GM12801 (cell line): ENCODE measurements around the gene ZNF12.

ENCODE experiments used
- TF ChIP-seq, protein P1 (sequence below): IDR thresholded peaks from one replicate; pipeline ENCODE4 v1.5.1; 2011; ENCODE audit warnings: control low read depth; ENCODE audit not compliant: insufficient read length; ENCODE audit errors: extremely low read depth

ZNF12 gene

GRCh38 chr7:6680146-6680545, 26.6 kb downstream of the ZNF12 start:
- TF ChIP-seq, protein P1, sequence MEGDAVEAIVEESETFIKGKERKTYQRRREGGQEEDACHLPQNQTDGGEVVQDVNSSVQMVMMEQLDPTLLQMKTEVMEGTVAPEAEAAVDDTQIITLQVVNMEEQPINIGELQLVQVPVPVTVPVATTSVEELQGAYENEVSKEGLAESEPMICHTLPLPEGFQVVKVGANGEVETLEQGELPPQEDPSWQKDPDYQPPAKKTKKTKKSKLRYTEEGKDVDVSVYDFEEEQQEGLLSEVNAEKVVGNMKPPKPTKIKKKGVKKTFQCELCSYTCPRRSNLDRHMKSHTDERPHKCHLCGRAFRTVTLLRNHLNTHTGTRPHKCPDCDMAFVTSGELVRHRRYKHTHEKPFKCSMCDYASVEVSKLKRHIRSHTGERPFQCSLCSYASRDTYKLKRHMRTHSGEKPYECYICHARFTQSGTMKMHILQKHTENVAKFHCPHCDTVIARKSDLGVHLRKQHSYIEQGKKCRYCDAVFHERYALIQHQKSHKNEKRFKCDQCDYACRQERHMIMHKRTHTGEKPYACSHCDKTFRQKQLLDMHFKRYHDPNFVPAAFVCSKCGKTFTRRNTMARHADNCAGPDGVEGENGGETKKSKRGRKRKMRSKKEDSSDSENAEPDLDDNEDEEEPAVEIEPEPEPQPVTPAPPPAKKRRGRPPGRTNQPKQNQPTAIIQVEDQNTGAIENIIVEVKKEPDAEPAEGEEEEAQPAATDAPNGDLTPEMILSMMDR: no peak

DNA sequence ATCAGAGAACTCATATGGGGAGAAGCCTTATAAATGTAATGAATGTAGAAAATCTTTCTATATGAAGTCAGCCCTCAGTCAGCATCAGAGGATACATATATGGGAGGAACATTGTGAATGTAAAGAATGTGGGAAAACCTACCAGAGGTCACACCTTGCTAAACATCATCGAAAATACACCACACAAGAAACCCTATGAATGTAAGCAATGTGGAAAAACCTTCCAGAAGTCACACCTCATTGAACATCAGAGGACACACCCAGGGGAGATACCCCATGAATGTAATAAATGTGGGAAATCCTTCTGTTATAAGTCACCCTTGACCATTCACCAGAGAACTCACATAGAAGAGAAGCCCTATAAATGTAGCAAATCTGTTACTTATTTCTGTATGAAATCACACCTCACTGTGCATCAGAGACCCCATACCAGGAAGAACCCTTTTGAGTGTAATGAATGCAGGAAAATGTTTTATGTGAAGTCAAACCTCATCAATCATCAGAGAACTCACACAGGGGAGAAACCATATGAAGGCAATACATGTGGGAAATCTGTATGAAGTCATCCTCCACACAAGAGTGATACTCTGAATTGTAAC, 30.8 kb downstream of the ZNF12 start:
- TF ChIP-seq, protein P1: no peak

DNA sequence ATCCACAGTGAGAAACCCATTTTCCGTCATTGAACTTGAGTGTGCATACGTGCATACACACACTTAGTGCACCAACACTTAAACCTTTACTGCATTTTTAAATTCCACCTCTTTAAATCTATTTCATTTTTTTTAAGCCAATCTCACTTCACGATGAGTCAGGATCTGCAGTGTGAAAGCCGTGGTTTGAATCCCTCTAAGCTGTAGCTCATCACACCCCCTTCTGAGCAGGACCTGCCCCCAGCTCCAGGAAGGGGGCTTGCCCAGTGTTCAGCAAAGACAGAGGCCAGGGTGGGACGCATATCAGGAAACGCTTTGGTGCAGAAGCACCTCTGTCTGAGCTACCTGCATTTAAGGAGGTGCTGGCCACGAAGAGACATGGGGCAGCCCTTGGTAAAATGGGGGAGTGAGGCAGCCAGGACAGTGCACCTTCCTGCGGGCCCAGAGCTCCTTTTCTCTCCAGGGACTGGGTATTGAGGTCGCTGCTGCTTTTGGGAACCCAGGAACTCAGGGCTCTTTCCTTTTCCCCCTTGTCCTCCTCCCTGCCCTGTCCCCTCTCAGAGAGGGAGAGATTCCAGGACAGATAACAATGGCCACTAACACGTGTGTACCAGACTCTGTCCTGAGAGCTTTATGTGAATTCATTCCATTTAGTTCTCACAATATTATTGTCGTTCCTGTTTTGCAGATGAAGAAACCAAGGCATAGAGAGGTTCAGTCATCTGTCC, 48.0 kb downstream of the ZNF12 start:
- TF ChIP-seq, protein P1: no peak

GRCh38 chr7:6656413-6656812, 50.3 kb downstream of the ZNF12 start:
- TF ChIP-seq, protein P1: no peak

- TF ChIP-seq, protein P1: no peak
These were observed 50.9 kb downstream of the ZNF12 start for GRCh38 chr7:6655636-6656385.

DNA sequence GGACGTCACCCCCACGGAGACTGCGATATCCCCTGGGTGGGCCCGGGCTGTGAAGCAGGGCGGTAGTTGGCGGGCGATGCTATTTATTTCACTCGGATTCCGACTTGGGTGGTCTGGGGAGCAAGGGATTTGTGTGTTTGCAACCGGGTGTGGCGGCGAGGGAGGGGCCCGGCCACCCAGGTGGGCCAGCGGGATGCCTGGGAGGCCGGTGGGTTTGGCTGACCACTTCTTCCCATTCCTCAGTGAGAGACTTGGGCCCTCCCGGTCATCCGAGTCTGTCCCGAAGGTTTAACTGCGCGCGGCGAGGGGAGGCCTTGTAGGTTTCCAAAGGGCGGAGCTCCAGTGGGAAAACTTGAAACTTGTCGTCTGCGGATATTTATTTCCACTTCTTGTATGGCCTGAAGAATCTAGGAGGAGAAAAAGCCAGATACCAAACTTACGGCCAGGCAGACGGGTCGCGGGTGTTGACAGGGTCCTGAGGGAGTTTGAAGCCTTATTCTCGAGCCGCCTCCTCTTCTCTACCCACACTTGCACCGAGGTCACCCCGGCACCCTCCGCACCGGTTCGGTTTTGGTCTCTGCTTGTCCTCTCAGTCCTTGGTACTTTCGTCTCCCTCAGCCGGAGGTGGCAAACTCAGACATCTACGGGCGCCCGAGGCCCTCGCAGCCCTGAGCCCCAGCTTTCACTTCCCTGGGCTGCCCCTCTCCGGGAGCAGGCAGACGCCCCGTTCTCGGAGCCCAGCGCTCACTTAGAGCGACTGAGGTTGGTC, 51.7 kb downstream of the ZNF12 start:
- TF ChIP-seq, protein P1: no peak
